Measurements from ENCODE around the gene RPEL1.
"Not testable (repeated sequence)": the region's sequence is repeated elsewhere in the genome, so short reads cannot be mapped to it uniquely, and the experiment has no call there.

RPEL1 gene

DNA sequence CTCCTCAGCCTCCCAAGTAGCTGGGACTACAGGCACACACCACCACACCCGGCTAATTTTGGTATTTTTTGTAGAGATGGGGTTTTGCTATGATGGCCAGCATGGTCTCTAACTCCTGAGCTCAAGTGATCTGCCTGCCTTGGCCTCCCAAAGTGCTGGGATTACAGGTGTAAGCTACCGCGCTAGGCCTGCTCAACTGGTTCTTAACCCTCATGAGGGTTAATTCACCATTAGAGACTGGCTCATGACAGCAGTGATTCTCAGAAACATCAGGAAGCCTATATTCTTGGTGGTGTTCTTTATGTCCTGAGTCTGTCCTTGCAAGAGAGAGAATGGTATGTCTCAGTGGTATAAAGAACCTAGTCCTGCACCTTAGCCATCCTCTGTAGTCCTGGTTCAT lies 42.2 kb upstream of the RPEL1 start:
- Histone ChIP-seq H3K4me1 (ENCODE audit: control insufficient read depth, low read length) (no peaks in the 10 kb centered on the region), H3K9me3 (ENCODE audit: control insufficient read depth, insufficient read depth, low read length) (no peaks in the 10 kb centered on the region), H3K4me3 (ENCODE audit: low read length) (no peak overlapping the region), H3F3A (ENCODE audit: control insufficient read depth, insufficient read depth) (no peaks in the 10 kb centered on the region), H3K27me3 (ENCODE audit: control insufficient read depth, low read length) (no peaks in the 10 kb centered on the region), H4K20me1 (ENCODE audit: control insufficient read depth, insufficient read depth, low read depth, low read length) (no peaks in the 10 kb centered on the region), H3K79me2 (ENCODE audit: control insufficient read depth, low read length) (no peaks in the 10 kb centered on the region), H3K4me2 (ENCODE audit: low read length) (no peak overlapping the region), H3K27ac (ENCODE audit: low read depth, low read length) (no peak overlapping the region), H3K9me2 (replicated peaks; ENCODE audit: control insufficient read depth, low read length) (no peaks in the 10 kb centered on the region), H3K36me3 (ENCODE audit: control insufficient read depth, low read length) (no peaks in the 10 kb centered on the region)
- no peak for TF ChIP-seq EZH2phosphoT487 (IDR thresholded peaks at IDR 0.05; ENCODE audit: borderline replicate concordance, low read length)
- TF ChIP-seq CTCF (IDR thresholded peaks at IDR 0.05; ENCODE audit: low read depth, low read length, poor library complexity, severe bottlenecking) = no peak

GRCh38 chr10:103204353-103205255 lies 41.1 kb upstream of the RPEL1 start:
- Histone ChIP-seq H3K4me2 (ENCODE audit: low read length) (no peak overlapping the region), H3F3A (ENCODE audit: control insufficient read depth, insufficient read depth) (no peaks in the 10 kb centered on the region), H3K4me3 (ENCODE audit: low read length) (no peak overlapping the region), H4K20me1 (ENCODE audit: control insufficient read depth, insufficient read depth, low read depth, low read length) (no peaks in the 10 kb centered on the region), H3K4me1 (ENCODE audit: control insufficient read depth, low read length) (no peaks in the 10 kb centered on the region), H3K9me3 (ENCODE audit: control insufficient read depth, insufficient read depth, low read length) (peaks cover 1% of the 10 kb centered on the region; the same call in 1 of the 2 replicates), H3K79me2 (ENCODE audit: control insufficient read depth, low read length) (no peaks in the 10 kb centered on the region), H3K9me2 (replicated peaks; ENCODE audit: control insufficient read depth, low read length) (no peaks in the 10 kb centered on the region), H3K36me3 (ENCODE audit: control insufficient read depth, low read length) (no peaks in the 10 kb centered on the region), H3K27me3 (ENCODE audit: control insufficient read depth, low read length) (no peaks in the 10 kb centered on the region), H3K27ac (ENCODE audit: low read depth, low read length) (no peak overlapping the region)
- no peak for TF ChIP-seq CTCF (IDR thresholded peaks at IDR 0.05; ENCODE audit: low read depth, low read length, poor library complexity, severe bottlenecking)
- TF ChIP-seq EZH2phosphoT487 (IDR thresholded peaks at IDR 0.05; ENCODE audit: borderline replicate concordance, low read length) = no peak

GRCh38 chr10:103205401-103205800 lies 40.3 kb upstream of the RPEL1 start:
- not testable (repeated sequence) for H3K27me3 ChIP-seq (ENCODE audit: control insufficient read depth, low read length); H3K27ac ChIP-seq (ENCODE audit: low read depth, low read length); H3F3A ChIP-seq (ENCODE audit: control insufficient read depth, insufficient read depth); H3K4me3 ChIP-seq (ENCODE audit: low read length); H3K9me2 ChIP-seq (replicated peaks; ENCODE audit: control insufficient read depth, low read length); H4K20me1 ChIP-seq (ENCODE audit: control insufficient read depth, insufficient read depth, low read depth, low read length); H3K4me1 ChIP-seq (ENCODE audit: control insufficient read depth, low read length); H3K79me2 ChIP-seq (ENCODE audit: control insufficient read depth, low read length); H3K36me3 ChIP-seq (ENCODE audit: control insufficient read depth, low read length); H3K9me3 ChIP-seq (ENCODE audit: control insufficient read depth, insufficient read depth, low read length); H3K4me2 ChIP-seq (ENCODE audit: low read length)

DNA sequence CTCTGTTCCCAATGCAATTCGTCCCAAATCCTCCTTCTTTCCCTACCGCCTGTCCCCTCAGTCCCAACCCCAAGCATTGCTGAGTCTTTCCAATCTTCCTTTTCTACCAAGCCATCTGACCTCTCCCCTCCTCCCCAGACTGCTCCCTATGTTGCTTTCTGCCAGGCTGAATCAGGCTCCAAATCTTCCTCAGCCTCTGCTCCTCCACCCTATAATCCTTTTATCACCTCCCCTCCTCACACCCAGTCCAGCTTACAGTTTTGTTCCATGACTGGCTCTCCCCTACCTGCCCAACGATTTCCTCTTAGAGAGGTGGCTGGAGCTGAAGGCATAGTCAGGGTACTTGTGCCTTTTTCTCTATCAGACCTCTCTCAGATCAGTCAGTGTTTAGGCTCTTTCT lies 39.0 kb upstream of the RPEL1 start:
- not testable (repeated sequence) for H3K4me2 ChIP-seq (ENCODE audit: low read length); H3K9me2 ChIP-seq (replicated peaks; ENCODE audit: control insufficient read depth, low read length); H3K27me3 ChIP-seq (ENCODE audit: control insufficient read depth, low read length); H4K20me1 ChIP-seq (ENCODE audit: control insufficient read depth, insufficient read depth, low read depth, low read length); H3F3A ChIP-seq (ENCODE audit: control insufficient read depth, insufficient read depth); H3K4me1 ChIP-seq (ENCODE audit: control insufficient read depth, low read length); H3K4me3 ChIP-seq (ENCODE audit: low read length); H3K36me3 ChIP-seq (ENCODE audit: control insufficient read depth, low read length); H3K79me2 ChIP-seq (ENCODE audit: control insufficient read depth, low read length); H3K27ac ChIP-seq (ENCODE audit: low read depth, low read length)
- peaks cover 12% of the 10 kb centered on the region for H3K9me3 ChIP-seq (ENCODE audit: control insufficient read depth, insufficient read depth, low read length)

Measured in DOHH2 (cell line).